HuH-7.5 (cell line): ENCODE data around the gene MYRF.

Source experiments
- DNase-seq: peaks from one replicate; pipeline ENCODE4 v3.0.0; 2011; ENCODE audit warnings: low spot score

Gene MYRF

DNA sequence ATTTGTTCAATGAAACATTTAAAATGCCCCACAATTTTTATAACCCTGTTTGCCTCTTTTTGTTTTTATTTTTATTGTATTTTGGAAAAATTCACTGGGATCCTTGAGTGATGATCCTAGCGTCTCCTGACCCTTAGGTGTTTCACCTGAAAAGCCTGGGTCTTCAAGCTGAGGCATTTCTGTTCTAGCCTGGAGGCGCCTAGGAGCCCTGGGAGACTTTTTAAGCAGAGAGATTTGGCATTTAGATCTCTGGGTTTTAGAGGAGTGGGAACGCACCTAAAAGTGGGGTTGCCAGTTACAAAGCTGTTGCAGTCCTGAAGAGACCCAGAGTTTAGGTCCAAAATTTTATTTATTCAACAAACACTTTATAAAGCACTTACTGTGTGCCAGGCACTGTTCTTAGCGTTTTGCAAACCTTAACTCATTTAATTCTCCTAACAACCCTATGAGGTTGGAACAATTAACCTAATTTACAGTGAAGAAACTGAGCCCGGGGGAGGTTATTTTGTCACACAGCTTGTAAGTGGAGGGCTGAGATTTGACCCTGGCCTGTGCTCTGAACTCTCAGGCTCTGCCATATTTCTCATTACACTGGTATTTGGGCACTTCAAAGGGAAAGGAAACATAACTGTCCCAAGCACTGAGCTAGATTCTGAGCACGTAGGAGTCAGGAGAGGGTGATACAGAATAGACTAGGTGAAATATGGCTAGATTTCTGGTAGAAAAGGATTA lies 65.2 kb downstream of the MYRF start:
- DNase-seq = no peak

DNA sequence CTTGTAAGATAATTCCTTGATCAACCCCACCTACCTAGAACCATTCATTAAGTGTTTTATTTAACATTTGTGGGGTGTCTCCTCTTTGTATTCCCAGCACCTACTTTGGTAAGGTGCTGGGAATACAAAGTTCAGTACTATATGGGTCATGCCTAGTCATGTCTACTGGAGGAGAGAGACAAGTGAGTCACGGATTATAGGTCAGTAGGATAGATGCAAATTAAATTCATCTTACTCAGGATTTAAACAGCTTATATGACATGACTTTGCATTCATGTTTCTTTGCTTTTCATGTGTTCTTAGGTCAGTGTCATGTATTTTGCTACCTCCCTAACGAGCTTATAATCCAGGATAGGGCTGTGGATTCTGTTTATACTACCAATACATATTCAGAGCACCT lies 67.7 kb downstream of the MYRF start:
- no peak for DNase-seq

DNA sequence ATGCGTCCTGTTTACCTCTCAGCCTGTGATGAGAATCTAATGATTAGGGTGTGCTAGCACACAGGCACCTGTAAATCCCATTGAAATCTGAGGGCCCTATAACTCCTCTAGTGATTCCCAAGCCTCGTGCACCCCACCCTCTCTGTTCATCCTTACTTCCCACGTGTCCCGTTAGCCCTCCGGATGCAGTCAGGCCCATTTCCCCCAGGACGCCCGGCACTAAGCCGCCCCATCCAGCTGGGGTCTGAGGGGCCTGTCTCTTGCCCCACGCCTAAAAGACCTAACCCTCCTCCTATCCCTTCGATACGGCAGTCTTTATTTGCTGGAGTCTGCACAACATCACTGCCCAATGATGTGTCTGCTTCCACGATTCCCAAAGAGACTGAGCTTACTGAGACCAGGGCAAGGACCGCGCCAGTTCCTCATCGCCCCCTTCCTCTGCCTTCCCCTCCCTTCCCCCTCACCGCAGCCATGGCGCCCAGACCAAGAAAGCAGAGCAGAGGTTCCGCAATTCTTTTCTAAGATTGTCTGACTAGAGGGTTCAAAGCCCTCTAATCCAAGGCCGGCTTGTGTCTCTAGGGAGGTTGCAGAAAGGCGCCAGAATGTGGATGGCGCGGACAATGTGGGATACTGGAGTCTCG lies 74.6 kb downstream of the MYRF start:
- no peak for DNase-seq

DNA sequence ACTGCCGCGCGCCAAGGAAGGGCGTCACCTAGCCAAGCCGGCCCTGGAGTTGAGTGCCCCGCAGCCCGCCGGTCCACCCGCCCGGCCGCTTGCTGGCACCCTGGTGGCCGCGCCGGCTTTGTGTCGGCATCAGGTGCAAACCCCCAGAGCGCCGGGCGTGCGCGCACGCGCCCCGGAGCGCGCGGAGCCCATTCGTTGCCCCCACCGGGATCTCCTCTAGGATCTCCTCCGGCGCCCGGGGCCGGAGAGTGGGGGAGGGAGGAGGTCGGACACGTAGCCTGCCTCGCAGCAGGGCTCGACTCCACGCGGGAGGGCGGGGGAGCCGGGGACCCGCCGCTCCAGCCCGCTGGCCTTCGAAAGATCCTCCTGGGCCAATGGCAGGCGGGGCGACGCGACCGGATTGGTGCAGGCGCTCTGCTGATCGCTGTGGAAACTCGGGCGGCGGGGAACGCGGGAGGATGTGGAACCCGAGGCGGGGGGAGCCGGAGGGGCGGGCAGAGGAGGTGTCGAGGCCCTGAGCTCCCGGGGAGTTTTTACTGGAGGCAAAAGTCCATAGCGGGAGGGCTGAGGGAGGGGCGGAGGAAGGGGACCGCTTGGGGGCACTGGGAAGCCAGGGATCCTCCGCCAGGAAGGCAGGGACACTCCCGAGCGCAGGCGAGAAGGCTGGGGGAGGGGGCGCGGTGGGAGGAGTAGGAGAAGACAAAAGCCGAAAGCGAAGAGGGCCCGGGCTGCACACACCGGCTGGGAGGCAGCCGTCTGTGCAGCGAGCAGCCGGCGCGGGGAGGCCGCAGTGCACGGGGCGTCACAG lies 75.3 kb downstream of the MYRF start, which contains the start of gene FADS2:
Gene FADS2 (plus strand): TSS at position 730 of the 808 bp plus-strand sequence. CDS start 91 bp downstream, outside the sequence.
- peak; percentile 98 for DNase-seq

DNA sequence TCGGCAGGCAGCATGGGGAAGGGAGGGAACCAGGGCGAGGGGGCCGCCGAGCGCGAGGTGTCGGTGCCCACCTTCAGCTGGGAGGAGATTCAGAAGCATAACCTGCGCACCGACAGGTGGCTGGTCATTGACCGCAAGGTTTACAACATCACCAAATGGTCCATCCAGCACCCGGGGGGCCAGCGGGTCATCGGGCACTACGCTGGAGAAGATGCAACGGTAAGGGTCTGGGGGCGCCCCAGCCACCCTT lies 75.9 kb downstream of the MYRF start:
- DNase-seq = no peak

DNA sequence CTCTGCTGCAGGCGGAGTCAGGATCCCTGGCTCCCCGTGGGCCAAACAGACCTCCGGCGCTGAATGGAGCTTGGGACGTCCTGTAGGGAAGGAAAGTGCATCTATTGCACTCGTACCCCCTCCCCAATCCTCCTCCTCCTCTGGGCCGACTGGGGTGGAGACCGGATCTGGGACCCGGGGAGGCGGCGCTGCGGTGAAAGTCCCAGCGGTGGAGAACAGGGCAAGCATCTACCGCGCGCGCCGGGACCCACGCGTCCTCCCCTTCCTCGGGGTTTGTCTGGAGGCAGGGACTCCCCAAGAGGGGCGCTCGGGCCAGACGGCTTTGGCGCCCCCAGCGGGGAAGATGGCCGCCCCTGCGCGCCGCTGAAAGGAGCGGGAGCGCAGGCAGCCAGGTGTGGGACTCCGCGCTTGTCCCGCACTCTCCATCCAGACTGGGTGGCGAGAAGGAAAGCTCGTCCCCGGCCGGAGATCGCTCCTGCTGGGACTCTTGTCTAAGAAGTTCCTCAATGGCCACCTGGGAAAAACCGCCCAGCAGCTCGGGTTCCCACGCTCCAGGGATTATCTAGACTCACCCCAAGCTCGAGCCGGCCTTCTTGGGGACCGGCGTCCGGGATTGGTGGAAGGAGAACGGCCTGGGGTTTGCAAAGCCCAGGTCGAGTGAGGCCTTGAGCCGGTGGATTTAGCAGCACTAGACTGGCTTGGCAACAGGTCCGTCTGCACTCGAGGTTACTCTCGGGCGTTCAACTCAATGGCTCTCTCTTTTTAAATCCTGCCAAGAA lies 76.4 kb downstream of the MYRF start:
- peak; percentile 71 for DNase-seq

DNA sequence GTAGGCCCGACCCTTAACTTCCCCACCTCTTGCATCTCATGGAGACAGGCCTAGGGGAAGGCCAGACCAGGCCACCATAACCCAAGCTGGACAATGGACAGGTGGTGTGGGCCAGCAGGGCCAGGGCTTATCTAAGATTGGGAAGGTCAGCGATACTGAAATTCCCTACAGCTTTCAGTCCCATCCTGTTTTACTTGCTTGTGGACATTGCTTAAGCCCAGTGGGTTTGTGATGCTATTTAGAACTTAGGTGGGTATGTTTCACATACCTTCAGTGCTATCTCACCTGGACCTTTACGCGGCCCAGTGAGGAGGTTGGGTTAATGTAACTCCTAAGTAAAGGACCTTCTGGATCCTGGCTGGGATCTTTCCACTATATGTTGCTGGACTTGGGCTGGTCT lies 77.4 kb downstream of the MYRF start:
- no peak for DNase-seq

DNA sequence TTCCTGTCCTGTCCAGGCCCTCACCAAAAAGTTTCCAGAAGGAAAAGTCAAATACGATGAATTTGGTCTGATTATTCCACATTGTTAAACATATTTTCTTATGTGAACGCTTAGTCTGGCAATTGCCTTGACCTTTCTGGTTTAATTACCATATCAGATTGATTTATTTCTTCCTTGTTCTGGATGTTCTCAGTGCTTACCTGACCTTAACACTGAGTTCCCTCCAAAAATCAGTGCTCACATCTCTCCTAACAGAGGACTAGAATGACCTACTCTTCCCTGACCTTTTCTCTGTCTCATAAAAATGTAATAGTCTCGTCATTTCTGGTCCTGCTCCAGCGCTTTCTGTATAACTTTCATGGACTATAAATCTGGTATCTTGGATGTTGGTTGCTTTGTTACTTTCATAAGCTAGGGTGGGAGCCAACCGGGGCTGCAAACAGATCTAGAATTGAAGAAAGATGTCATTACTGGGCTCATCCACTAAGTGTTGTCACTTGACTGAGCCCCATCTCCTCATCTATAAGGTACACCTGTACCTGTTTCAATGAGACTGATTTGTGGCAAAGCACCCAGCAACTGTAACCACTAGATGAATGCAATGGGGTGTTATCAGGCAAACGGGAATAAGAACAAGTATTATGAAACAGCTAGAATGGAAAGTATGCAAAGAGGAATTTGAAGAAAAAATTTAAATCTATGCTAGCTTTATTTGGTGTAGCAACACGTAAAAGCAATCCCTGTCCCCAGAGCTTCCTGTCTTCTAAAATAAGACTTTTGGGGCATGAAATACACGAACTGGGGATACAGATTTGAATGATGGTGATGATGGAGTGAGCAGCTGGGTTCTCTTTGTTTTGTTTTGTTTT lies 78.0 kb downstream of the MYRF start:
- DNase-seq = no peak

DNA sequence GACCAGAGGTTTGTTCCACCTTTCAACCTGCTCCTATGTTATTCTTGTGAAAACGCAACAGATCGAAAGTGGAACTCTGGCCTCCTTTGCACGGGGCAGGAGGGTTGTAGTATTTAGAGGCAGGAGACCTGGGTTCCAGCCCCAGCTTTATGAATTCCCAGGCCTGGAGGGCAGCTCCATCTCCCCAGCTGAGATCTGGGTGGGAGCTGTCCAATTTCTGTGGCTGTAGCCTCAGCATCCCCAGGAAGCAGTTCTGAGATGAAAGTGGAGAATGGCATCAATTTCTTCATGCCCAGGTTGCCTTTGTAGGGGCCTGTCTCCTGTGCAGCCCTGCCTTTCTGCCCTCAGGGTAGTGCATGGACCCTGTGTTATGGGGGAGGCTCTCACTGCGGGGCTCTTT lies 79.8 kb downstream of the MYRF start:
- DNase-seq = no peak

DNA sequence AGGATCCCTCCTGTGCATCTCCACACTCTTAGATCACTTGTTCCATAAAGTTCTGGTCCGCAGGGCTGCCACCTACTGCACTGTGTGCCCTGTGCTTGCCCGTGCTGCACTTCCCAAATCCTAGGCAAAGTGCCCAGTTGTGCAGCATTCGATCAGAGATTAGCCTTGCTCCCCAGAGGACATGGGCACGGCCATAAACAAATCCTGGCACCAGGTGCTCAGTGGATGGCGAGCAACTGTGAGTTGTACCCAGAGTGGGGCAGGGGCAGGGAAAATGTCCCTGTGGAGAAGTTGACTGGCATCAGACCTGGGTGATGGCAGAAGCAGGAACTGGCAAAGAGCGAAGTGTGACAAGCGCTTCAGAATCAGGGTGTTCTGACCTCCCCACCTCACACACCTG lies 80.3 kb downstream of the MYRF start:
- DNase-seq = no peak

DNA sequence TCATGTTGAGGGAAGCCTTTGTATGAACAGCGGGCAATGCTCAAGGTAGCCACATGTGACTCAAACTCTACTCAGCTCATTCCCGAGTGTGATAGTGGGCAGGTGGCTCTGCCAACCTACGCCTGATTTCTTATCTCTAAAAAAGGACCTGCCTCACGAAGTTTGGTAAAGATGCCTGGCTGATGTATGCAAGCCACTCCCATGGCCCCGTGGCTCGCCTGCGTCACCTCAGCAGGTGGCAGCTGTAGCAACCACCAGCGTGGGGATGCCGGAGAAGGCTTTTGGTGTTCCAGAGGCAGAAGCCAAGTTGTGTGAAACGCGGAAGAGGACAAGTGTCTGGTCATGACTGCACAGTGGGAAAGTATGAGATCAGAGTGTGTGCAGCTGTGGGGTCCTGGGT lies 81.0 kb downstream of the MYRF start:
- no peak for DNase-seq

DNA sequence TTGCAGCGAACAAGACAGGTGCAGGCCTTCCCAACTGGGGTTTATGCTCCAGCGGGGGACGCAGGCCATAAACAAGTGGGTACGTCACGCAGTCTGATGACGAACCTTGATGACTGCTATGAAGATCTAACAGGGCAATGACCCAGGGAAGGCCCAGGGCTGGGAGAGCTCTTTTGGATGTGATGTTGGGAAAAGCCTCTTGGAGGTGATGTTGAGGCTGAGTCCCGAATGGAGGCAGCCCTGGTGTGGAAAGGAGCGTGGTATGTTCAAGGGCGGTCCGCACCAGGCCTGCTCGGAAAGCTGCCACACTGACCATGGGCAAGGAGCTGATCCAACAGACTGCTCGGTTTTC lies 81.5 kb downstream of the MYRF start:
- DNase-seq = no peak

DNA sequence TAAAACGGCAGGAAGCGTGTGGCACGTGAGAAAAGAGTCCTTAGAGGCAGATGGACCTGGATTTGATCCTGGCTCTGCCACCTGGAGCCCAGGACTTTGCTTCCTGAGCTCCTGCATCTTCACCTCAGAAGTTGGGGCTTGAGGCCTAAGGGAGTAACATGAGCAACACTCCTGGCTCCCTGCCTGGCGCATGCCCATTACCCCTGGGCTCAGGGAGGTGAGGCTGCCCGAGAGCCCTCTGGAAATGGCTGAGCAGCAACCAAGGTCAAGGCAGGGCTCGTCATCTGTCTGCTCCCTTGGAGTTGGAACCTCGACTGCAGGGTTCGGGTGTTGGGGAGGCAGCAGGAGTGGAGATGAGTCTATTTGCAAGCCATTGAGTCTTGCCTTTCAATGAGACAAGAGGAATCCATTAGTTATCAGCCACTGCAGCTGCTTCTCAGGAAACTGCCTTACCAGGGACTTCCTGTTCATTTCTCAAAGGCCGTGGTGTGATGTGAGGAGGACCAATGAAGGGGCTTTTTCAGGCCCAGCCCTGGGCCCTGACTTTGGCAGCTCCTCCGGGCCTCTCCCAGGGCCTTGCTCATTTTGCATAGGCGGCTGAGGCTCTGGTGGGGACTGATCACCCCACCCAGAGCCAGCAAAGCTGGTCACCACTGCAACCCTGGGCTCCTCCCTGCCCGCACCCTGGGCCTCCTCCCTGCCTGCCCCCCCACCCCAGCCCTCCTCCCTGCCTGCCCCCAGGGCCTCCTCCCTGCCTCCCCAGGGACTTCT lies 82.0 kb downstream of the MYRF start:
- DNase-seq = no peak

DNA sequence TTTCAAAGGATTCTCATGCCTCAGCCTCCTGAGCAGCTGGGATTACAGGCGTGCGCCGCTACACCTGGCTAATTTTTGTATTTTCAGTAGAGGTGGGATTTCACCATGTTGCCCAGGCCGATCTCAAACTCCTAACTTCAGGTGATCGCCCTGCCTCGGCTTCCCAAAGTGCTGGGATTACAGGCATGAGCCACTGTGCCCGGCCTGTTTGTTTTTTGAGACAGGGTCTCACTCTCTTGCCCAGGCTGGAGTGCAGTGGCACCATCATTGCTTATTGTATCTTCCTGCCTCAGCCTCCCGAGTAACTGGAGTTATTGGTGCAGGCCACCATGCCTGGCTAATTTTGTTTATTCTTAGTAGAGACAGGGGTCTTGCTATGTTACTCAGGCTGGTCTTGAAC lies 83.8 kb downstream of the MYRF start:
- DNase-seq = no peak

DNA sequence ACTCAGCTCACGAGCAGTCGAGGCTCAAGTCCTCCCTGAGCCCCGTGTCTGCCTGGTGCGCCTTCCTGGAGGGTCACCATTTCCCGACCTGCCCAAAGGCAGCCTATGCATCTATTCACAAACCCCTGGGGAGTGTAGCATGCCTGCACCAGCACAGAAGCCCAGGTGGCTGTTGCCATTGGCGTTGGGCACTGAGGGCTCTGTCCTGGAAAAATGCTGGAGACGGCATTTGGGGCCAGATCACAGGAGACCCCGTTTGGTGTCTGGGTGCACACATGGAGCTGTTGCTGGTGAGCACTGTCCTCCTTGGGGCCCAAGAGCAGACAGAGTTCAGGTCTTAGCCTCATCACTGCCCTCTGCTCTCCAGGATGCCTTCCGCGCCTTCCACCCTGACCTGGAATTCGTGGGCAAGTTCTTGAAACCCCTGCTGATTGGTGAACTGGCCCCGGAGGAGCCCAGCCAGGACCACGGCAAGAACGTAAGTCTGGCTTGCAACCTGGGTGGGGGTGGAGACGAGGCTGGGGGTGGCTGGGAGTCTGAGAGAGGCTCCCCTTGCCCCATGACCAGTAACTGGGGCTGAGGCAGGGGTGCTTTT lies 85.1 kb downstream of the MYRF start:
- no peak for DNase-seq
